Measurements from ENCODE around the gene PTPRF.
"Not testable (repeated sequence)": the region's sequence is repeated elsewhere in the genome, so short reads cannot be mapped to it uniquely, and the experiment has no call there.

Gene PTPRF

DNA sequence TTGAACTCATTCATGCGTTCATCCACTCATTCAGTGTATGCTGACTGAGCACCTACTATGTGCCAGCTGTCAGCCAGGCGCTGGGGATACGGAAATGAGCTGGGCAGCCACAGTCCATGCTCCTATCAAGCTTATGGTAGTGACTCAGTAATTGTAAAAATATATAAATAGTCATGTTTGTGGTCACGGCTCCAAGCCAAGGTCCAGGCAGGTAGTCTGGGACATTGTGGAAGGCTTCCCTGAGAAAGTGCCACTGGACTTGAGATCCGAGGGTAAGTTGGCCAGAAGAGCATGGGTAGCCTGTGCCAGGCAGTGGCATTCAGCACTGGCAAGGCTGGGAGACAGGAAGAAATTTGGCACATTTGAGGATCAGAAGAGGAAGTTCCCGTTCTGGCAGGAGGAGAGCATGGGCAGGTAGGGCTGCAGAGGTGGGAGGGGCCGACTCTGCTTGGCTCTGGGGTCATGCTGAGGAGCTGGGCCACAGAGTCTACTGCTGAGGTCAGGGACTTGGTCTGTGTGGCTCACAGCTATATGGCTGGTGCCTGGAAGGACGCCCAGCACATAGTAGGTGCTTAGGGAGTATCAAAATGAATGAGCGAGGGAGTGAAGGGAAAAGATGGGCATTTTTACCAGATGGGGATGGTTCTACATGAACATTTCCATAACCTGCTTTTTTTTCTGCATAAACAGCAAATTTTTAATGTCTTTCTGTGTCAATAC, 6.9 kb downstream of the PTPRF start:
- DNase-seq (ENCODE audit: low read depth in 2 of 2, low spot score in 1 of 2), result no peak

DNA sequence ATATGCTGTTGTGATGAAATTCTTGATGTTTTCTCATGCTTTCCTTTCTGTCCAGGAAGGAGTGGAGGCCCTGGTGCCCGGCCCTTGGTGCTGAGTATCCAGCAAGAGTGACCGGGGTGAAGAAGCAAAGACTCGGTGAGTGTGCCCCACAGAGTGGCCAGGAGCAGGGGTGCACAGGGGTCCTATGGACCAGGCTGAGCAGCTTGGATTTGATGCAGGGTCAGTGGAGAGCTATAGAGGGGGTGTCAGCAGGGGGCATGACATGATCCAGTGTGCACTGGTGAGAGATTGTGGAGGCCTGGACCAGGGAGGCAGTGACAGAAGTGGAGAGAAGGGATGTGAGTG, 7.4 kb downstream of the PTPRF start:
- DNase-seq (ENCODE audit: low read depth in 2 of 2, low spot score in 1 of 2), result no peak

DNA sequence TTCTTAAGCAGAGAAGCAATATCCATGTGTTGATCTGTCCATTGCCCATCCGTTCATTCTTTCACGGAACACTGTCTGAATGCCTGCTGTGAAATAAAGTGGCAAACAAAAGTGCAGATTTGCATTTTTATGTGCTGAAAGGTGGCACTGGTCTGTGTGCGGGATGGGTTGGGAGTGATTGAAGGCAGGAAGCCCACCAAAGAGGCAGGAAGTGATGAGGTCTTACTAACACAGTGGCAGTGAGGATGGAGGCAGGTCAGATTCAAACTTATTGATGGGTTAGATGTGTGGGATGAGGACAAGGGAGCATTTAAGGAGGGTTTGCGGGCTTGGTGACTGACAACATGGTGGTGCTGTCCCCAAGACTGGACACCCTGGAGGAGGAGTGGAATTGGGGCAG, 8.3 kb downstream of the PTPRF start:
- no peak for DNase-seq (ENCODE audit: low read depth in 2 of 2, low spot score in 1 of 2)

DNA sequence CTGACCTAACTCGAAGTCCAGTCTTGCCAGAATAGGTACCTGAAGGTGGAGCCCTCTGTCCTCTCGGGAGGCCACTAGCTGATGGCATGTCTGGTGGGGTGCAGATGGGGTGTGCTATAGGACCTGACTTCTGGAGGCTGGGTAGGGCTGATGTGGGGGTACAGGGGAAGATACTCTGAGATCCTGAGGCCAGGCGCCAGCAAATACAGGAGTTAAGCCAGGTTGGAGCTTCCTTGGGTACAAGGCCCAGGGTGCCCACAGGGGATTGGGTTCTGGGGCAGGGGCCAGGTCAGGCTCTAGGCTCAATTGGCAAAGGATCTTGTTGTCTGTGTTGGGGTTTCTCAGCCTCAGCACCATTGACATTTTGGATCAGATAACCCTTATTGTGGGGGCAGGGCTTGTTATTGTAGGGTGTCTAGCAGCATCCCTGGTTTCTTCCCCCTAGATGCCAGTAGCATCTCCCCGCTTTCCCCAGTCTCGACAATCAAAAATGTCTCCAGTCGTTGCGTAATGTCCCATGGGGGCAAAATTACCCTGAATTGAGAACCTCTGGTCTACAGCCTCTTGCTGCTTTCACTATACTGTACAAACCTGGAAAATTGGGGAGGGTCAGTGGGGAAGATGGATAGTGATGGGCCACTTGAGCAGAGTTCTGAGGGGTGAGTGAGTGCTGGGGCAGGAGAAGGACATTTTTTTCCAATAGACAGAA, 9.2 kb downstream of the PTPRF start:
- DNase-seq (ENCODE audit: low read depth in 2 of 2, low spot score in 1 of 2), result no peak

DNA sequence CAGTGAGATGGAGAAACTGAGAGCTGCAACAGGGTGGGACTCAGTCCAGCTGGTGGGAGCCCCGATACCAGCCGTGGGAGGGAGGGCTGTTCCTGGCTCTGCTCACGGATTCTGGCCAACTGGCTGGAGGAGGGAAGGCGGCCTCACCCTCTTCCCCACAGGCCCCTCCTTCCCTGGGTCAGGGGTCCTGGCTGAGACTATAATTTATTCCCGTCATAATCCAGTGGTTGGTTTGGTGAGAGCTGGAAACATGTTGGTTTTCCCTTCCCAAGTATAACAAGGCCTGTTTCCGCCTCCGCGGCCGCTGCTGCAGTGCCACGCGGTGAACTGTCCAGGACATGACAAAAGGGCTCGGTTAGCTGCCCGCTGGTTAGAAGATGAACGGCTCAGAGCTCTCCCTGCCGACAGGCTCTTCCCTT, 10.0 kb downstream of the PTPRF start:
- DNase-seq (ENCODE audit: low read depth in 2 of 2, low spot score in 1 of 2), result no peak

DNA sequence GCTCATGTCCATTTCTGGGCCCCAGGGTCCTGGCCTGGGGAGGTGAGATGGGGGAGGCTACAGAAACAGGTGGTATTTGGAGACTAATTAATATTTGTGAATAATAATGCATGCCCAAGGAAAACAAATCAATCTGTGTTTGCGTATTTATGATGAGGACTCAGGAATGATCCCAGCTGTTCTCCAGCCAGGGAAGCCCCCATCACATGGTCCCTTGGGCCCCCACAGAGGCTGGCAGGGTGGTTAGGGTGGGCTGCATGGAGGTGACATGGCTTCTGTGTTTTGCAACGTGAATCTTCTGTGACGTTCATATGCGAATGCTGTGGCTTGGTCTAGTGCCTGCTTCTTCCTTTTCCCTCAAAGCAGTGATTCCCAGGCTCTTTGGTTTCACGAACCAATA, 10.5 kb downstream of the PTPRF start:
- no peak for DNase-seq (ENCODE audit: low read depth in 2 of 2, low spot score in 1 of 2)

DNA sequence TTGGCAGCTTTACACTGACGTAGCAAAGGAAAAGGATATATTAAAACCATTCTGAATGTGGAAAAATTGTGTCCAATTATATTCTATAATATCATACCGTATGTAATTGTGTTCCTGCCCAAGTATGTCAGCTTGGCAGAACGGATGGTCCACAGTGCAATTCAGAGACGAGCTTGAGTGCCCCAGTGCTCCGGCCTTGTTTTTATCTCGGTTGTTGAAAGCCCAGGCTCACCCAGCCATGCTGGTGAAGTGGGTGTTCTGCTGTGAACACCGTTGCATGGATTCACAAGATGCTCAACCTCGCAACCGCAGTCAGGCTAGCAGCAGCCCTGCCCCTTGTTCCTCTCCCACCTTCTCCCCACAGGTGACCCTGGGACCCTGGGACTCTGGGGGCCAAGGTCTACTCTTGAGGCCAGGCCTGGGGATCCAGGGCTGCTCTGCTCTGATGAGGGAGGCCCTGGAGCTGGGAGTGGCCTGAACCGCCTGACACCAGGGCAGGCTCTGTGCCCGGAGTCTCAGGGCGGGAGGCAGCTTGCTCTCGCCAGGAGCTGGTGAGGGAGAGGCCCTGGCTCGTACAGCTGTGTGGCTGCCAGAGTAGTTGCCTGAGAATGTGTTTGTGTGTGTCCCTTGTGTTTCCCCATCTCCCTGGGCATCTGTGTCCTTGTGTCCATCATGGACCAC, 11.2 kb downstream of the PTPRF start:
- no peak for DNase-seq (ENCODE audit: low read depth in 2 of 2, low spot score in 1 of 2)

DNA sequence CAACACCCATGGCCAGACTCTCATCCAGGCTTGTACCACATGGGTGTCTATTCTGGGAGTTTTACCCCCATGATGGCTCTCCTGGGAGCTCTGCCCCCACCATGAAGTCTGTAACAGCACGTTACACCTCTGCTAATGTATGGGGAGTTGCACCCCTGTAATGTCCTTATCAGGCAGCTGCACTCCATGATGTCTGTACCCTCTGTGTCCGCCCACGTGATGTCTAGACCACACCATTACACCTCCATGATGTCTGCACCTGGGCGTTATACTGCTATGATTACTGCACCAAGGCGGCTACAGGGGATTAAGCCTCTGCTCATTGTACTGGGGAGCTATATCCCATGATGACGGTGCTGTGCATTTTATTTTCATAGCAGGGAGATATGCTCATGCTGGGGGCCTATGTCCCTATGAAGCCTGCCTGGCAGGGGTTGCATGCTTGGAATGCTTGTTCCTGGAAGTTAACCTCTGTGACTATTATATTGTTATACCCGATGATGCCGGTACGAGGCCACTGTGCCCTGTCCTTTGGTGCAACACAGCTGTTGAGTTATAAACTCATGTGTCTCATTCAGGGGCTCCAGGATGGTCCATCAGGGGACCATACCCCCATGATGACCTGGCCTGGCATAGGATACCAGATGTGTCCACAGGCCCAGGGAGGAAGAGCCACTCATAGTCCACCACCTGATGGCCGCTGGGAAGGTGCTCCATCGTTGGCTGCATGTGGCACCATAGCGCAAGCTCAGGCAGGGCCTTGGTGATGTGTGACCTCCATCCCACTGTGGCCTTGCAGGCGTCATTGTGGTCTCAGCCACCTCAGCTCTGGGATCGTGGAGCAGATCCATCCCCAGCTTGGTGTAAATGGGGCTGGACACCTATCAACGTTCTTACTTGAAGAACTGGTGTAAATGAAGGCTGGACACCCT, 12.1 kb downstream of the PTPRF start:
- no peak for DNase-seq (ENCODE audit: low read depth in 2 of 2, low spot score in 1 of 2)

DNA sequence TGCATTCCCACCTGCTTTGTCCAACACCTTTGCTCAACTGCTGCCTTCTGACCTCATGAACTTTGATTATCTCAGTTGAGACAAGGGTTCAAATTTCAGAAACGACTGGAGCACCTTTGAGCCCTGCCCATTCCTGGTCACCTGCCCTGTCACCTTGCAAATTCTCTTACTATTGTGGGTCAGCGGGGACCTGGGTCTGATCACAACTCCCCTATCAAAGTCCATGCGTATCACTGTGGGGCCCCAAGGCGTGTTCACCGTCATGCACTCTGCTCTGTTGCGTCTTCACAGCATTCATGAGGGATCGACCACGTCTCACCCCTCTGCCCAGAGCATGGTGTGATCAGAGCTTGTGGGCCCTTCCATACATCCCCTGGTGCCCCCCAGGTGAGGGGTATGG, 12.9 kb downstream of the PTPRF start:
- no peak for DNase-seq (ENCODE audit: low read depth in 2 of 2, low spot score in 1 of 2)

DNA sequence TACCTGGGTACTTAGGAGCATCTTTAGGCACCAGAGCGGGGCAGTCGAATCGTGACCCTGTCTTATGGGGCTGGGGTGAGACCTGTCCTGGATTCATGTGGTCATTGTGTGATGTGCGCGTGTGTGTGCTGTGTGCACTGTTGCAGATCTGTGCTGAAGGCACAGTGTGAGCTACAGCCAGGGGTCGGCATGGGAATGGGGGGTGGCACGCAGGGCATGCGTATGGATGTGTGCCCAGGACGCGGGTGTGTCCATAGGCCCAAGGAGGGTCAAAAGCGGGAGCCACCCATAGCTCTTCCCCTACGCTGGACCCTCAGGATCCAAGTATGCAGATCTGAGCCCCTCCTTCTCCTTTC, 14.6 kb downstream of the PTPRF start:
- no peak for DNase-seq (ENCODE audit: low read depth in 2 of 2, low spot score in 1 of 2)

DNA sequence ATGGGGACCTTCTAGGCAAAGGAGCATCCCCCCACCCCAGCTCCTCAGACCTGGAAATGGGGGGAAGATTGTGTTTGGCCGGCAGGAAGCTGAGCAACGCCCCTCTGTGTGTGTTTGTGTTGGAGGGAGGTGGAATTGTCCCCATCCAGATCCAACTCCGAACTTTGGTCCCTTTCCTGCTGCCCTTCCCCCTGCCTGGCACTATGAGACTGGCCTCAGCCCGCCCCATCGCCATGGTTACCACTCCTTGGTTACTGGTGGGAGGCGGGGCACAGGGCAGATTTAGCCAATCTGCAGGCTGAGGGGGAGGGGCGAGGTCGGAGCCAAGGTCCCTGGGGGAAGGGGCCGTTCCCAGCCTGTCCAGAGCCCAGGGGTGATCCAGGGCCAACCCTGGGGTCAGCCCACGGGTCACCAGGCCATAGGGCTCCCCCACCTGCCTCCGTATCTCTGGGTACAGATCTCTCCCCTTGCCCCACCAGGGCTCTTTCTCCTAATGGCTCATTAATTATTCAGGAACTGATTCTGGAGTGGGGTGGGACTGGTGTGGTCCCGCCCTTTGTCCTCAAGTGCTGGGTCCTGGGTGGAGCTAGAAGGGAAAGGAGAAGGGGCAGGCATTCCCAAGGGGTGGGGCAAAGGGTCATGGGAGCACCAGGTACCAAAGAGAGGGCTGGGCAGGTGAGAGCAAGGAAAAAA, 15.2 kb downstream of the PTPRF start:
- no peak for DNase-seq (ENCODE audit: low read depth in 2 of 2, low spot score in 1 of 2)

DNA sequence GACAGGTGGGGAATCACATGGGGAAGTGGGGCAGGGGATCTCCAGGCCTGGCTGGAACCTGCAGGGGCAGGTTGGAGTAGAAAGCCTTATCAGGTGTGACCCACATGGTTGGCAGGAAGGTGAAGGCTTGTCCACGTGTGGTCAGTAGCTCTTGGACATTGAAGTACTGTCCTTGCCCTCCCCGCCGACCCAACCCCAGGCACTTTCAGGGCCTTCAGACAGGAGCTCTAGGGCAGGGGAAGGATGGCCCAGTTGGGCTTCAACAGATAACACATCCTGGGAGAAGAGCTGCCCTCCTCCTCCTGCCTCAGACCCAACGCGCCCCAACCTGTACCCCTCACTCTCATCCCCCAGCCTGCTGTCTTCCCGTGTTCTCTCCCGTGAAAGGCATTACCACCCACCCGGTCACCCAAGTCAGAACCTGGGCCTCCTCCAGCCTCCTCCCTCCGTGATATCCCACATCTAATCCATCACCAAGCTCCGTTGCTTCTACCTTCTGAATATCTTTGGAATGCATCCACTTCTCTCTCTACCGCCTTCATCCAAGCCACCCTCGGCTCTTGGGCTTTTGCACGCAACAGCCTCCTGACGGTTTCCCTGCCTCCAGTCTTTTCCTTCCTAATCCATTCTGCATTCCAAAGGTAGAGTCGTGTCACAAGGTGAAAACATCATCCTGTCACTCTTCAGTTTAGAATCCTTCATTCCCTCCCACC, 15.9 kb downstream of the PTPRF start:
- DNase-seq (ENCODE audit: low read depth in 2 of 2, low spot score in 1 of 2), result no peak

DNA sequence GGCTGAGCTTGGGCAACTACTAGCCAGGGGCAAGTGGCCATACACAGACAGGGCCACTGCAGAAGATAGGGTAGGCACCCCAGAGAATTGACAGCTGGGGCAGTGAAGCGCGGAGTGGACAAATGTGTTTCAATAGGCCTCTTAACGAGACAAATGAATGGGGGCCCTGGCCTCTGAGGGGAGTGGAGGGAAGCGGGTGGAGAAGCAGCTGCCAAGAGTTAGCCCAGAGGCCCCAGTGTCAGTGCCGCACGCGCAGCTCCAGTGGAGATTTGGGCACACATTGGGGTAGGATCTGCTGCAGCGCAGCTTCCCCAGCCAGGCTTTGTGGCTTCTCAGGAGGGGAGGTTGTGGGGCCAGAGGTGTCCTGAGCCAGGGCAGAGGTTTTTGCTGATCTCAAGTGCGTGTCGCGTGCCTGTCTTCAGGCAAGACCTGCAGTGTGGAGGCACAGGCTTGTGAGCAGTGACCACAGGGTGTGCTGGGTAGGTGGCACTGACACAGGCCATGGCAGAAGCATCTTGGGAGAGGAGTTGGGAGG, 16.9 kb downstream of the PTPRF start:
- no peak for DNase-seq (ENCODE audit: low read depth in 2 of 2, low spot score in 1 of 2)

DNA sequence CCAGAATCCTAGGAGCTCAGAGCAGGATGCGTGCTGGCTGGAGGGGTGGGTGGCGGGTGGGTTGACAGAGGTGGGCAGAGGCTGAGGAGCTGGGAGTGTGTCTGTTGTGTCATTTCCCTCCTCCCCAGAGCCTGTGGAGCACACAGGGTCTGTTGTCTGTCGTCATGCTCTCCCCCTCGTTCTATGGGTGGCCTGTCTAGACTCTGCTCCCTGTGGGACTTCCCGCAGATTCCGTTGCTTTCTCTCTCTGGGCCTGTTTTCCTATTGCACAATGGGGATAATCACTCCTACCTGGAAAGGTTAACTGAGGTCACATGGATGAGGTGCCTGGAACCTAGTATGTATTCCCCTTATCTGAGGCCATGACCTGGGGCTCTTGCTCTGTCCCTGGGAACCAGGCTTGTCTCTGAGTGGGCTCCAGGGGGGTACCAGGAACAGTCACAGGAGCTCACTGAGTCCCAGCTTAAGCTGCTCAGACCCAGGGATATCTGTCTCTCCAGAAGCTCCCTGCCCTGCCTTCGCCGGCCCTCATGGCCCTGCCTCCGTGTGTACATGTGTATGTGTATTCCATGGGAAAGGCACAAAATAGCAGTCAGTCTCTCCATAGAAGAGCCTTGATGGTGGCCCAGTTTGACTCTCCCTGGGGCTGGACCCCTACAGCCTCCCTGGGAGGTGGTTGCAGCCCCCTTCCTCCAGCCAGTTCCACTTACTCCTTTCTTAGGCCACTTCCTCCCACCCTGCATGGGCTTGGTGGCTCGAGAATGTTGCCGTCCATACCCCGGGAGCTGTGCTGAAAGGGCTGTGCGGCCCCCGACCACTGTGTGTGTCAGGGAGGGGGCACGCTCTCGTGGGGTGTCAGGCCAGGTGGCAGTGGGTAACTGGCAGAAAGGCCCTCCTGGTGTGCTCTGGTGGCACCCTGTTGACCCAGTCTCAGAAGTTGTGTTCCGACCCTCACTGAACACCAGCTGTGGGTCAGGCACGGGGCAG, 17.9 kb downstream of the PTPRF start:
- DNase-seq (ENCODE audit: low read depth in 2 of 2, low spot score in 1 of 2), result no peak

DNA sequence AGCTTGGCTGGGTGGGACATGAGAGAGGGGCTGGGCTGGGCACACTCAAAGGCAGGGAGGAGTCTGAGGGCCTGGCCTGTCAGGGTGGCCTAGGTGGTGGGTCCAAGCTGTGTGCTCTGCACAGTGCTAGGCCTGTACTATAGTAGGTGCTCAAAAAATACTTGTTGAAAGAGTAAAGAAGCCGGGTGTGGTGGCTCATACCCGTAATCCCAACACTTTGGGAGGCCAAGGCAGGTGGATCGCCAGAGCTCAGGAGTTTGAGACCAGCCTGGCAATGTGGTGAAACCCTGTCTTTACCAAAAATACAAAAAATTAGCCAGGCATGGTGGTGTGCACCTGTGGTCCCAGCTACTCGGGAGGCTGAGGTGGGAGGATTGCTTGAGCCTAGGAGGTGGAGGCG, 18.7 kb downstream of the PTPRF start:
- not testable (repeated sequence) for DNase-seq (ENCODE audit: low read depth in 2 of 2, low spot score in 1 of 2)

DNA sequence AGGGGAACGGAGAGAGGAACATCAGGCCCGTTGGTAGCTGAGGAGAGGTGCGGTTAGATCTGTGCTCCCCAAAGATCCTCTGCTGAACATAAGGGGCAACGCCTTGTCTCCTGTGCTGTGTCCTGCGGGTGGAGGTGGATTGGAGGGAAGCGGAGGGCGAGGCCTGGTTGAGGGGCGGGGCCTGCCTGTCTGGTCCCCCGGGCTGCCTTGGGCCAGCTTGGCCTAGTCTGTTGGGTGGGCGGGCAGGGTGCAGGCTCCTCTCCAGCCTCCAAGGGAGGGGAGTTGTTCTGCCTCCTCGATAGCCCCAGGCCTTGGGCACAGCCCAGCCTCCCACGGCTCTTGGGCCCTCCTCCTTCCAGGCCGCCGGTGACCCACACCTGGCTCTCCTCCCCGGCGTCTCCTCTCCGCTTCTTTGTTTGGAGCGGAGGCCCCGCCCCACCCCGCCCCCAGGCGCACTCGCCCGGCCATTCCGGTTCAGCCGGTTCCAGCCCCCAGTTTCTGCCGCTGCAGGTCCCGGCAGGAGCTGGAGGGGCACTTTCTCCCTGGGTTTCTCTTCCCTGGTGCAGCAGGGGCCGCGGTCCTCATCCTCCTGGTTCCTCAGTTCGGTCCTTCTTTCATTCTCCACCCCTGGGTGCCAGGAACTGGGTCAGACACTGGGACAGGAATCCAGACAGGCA, 19.4 kb downstream of the PTPRF start:
- no peak for DNase-seq (ENCODE audit: low read depth in 2 of 2, low spot score in 1 of 2)

DNA sequence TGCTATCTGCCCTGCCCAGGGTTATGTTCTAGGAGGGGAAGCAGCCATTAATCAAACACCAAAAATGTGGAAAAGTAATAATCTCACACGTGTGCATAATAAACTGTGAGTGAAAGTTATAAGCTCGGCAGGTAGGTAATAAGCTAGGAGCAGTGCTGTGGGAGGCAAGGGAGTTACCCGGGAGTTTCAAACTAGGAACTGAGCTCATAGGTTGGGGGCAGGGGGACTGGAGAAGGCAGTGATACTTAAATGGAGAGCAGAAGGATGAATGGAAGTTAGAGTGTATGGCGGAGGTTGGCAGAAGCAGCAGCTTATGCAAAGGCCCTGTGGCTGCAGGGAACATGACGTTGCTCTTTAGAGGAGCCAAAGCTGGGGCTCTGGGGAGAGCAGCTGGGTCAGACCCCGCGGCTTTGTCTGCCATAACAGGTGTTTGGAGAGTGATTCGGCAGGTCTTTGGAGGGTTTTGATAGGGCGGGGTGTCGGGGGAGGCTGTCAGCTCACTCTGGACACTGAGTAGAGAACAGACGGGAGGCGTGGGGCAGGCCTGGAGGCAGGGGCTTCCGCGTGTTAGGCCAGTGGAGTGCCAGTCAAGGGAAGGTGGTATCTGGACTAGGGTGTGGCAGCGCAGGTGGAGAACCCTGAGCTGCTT, 20.0 kb downstream of the PTPRF start:
- no peak for DNase-seq (ENCODE audit: low read depth in 2 of 2, low spot score in 1 of 2)

DNA sequence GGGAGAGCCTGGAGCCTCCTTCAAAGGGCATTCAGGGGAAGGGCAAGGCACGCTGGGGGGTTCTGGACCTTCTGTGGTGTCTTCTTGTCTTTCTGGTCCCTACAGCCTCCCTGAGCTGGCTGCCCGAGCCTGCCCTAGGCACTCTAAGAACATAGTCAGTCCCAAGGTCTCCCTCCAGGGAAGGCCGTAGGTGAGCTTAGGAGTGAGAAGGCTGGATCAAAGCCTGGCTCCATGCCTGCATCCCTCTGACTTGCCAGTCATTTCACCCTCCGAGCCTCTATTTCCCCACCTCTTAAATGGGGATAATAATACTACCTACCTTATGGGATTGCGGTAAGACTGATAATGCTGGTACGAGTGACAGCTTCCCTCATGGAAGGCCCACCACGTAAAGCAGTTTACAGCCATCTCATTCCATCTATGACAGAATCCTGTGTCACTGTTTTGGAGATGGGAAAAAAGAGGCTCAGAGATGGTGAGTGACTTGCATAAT, 20.8 kb downstream of the PTPRF start:
- DNase-seq (ENCODE audit: low read depth in 2 of 2, low spot score in 1 of 2), result no peak

Measured in stimulated activated CD8-positive, alpha-beta memory T cell treated with anti-CD3 and anti-CD28 coated beads, Interleukin-4, amount 100 ng/mL, for 1 hour (primary cell).